GM23338 (cell line): ENCODE measurements around the gene FOXI1. TPM values are rescaled to one million over a fixed set of nuclear protein-coding genes. Genes with fewer than 3 reads are reported as not detected.

Source experiments
- ATAC-seq: fragments of 200-7000 bp; cut with Tn5 transposase; 3 replicates; pipeline ENCODE4 v1.9.1; 2020
- DNase-seq: peaks from one replicate; pipeline ENCODE4 v3.0.0-alpha.2; 2015; ENCODE audit warnings: low spot score
- H2AFZ ChIP-seq: fragments of 200-600 bp; sonication (generic); 2 replicates; pipeline ENCODE4 v1.8.0; 2016; ENCODE audit warnings: antibody characterized with exemption, mild to moderate bottlenecking, moderate library complexity
- H3F3A ChIP-seq: fragments of 200-600 bp; sonication (generic); replicated peaks from 2 replicates; pipeline ENCODE4 v1.8.0; 2017; ENCODE audit warnings: antibody characterized with exemption, mixed run types, low read depth
- H3K27ac ChIP-seq: fragments of 200-600 bp; sonication (generic); 2 replicates; pipeline ENCODE4 v1.6.1; 2016; ENCODE audit warnings: low read depth
- H3K27me3 ChIP-seq: fragments of 200-600 bp; sonication (generic); 2 replicates; pipeline ENCODE4 v1.8.0; 2016; ENCODE audit warnings: mild to moderate bottlenecking, mixed run types, moderate library complexity; ENCODE audit not compliant: insufficient read depth
- H3K36me3 ChIP-seq: fragments of 200-600 bp; sonication (generic); 2 replicates; pipeline ENCODE4 v1.8.0; 2016; ENCODE audit warnings: mild to moderate bottlenecking; ENCODE audit not compliant: insufficient read depth
- H3K4me1 ChIP-seq: fragments of 200-600 bp; sonication (generic); 2 replicates; pipeline ENCODE4 v1.8.0; 2016; ENCODE audit warnings: mild to moderate bottlenecking, moderate library complexity; ENCODE audit not compliant: insufficient read depth
- H3K4me2 ChIP-seq: fragments of 200-600 bp; sonication (generic); 2 replicates; pipeline ENCODE4 v1.7.1; 2017; ENCODE audit warnings: mixed run types
- H3K4me3 ChIP-seq: fragments of 200-600 bp; sonication (generic); 2 replicates; pipeline ENCODE4 v1.6.1; 2016; ENCODE audit warnings: mixed run types
- H3K79me2 ChIP-seq: fragments of 200-600 bp; sonication (generic); replicated peaks from 2 replicates; pipeline ENCODE4 v1.8.0; 2017; ENCODE audit warnings: mild to moderate bottlenecking; ENCODE audit not compliant: insufficient read depth
- H3K9me2 ChIP-seq: fragments of 200-600 bp; sonication (generic); 2 replicates; pipeline ENCODE4 v1.8.0; 2017; ENCODE audit not compliant: insufficient read depth
- H4K20me1 ChIP-seq: fragments of 200-600 bp; sonication (generic); replicated peaks from 2 replicates; pipeline ENCODE4 v1.8.0; 2017; ENCODE audit warnings: mild to moderate bottlenecking; ENCODE audit not compliant: insufficient read depth
- H3K27ac Mint-ChIP-seq: 2 replicates; pipeline ENCODE4 v1.8.0; 2020; ENCODE audit warnings: inconsistent platforms, mild to moderate bottlenecking, moderate library complexity, mixed read lengths
- H3K27me3 Mint-ChIP-seq: 3 replicates; pipeline ENCODE4 v1.8.0; 2022; ENCODE audit warnings: low read depth, mild to moderate bottlenecking, moderate library complexity, mixed read lengths, inconsistent platforms; ENCODE audit not compliant: insufficient read depth, poor library complexity
- H3K36me3 Mint-ChIP-seq: 3 replicates; pipeline ENCODE4 v1.8.0; 2021; ENCODE audit warnings: low read depth, mild to moderate bottlenecking, inconsistent platforms, moderate library complexity, mixed read lengths
- H3K4me1 Mint-ChIP-seq: 3 replicates; pipeline ENCODE4 v1.8.0; 2020; ENCODE audit warnings: mild to moderate bottlenecking, inconsistent platforms, mixed read lengths
- H3K4me3 Mint-ChIP-seq: 3 replicates; pipeline ENCODE4 v1.8.0; 2021; ENCODE audit warnings: moderate library complexity, mild to moderate bottlenecking, inconsistent platforms, mixed read lengths
- H3K9me3 Mint-ChIP-seq: 3 replicates; pipeline ENCODE4 v1.8.0; 2020; ENCODE audit warnings: moderate library complexity, mild to moderate bottlenecking, inconsistent platforms, mixed read lengths
- CREB1 ChIP-seq: fragments of 250-450 bp; sonication (Bioruptor Pico); IDR thresholded peaks from 2 replicates; pipeline ENCODE4 v1.5.0; 2020; ENCODE audit warnings: low read depth, mild to moderate bottlenecking, moderate library complexity
- CTCF ChIP-seq, 2 experiments: fragments of 200-600 bp in 1 of 2; sonication (generic) in 1 of 2; conservative IDR thresholded peaks; 2 replicates each; pipeline versions ENCODE4 v1.5.1 to v1.6.1; 2016 to 2017; ENCODE audit warnings: antibody characterized with exemption in 2 of 2, low read depth in 2 of 2, mild to moderate bottlenecking in 2 of 2, moderate library complexity in 1 of 2
- EZH2 ChIP-seq: fragments of 200-600 bp; sonication (generic); IDR thresholded peaks from one replicate; pipeline ENCODE4 v1.8.0; 2017; ENCODE audit warnings: antibody characterized with exemption, mild to moderate bottlenecking, low read depth; ENCODE audit not compliant: unreplicated experiment
- EZH2phosphoT487 ChIP-seq: fragments of 200-600 bp; sonication (generic); IDR thresholded peaks from one replicate; pipeline ENCODE4 v1.8.1; 2018; ENCODE audit warnings: antibody characterized with exemption; ENCODE audit not compliant: unreplicated experiment
- POLR2AphosphoS5 ChIP-seq: IDR thresholded peaks from 2 replicates; pipeline ENCODE4 v1.6.1; 2016; ENCODE audit warnings: antibody characterized with exemption, low read depth
- REST ChIP-seq: IDR thresholded peaks from one replicate; pipeline ENCODE4 v1.6.1; 2018; ENCODE audit warnings: antibody characterized with exemption; ENCODE audit not compliant: unreplicated experiment
- STAT1 ChIP-seq: IDR thresholded peaks from one replicate; pipeline ENCODE4 v1.6.1; 2016; ENCODE audit warnings: antibody characterized with exemption; ENCODE audit not compliant: unreplicated experiment
- ZNF331 ChIP-seq: fragments of 250-450 bp; sonication (Bioruptor Pico); IDR thresholded peaks from 2 replicates; pipeline ENCODE4 v1.5.0; 2020; ENCODE audit warnings: low read depth, mild to moderate bottlenecking, moderate library complexity
- ZNF462 ChIP-seq: fragments of 250-450 bp; sonication (Bioruptor Pico); IDR thresholded peaks from 2 replicates; pipeline ENCODE4 v1.5.0; 2020; ENCODE audit warnings: mild to moderate bottlenecking, moderate library complexity
- polyA plus RNA-seq: library from polyadenylated mRNA; unstranded; fragments of >200 nt; fragmentation: Nextera tagmentation; extraction: Ambion mirVana; gene quantifications from 2 replicates; pipeline ENCODE4 v1.2.1, GENCODE V29; 2016
- total RNA-seq: library from RNA; depleted of rRNA; stranded (reverse); fragments of >200 nt; shearing (Covaris generic); gene quantifications from 2 replicates; pipeline ENCODE4 v1.2.3, GENCODE V29; 2014

Gene FOXI1
- total and polyA plus RNA-seq, 2 experiments from 2014 or later: not detected

GRCh38 chr5:170111088-170111785 lies 5.5 kb downstream of the FOXI1 start (continued):
- no peak for TF ChIP-seq ZNF462 (CRISPR knock-in tag)
- no peak for TF ChIP-seq ZNF331 (CRISPR knock-in tag)
- TF ChIP-seq EZH2: no peak
- no peak for TF ChIP-seq POLR2AphosphoS5

GRCh38 chr5:170112876-170113521 lies 7.3 kb downstream of the FOXI1 start:
- Mint-ChIP-seq H3K4me1 (peaks cover 20% of the 10 kb centered on the region), H3K9me3 (peaks cover 21% of the 10 kb centered on the region), H3K27ac (no peak overlapping the region), H3K36me3 (peaks cover 13% of the 10 kb centered on the region), H3K27me3 (peaks cover 10% of the 10 kb centered on the region), H3K4me3 (no peak overlapping the region)
- no peaks in the 10 kb centered on the region for H3K36me3 ChIP-seq
- no peak overlapping the region for H3K27ac ChIP-seq
- H3K4me3 ChIP-seq: no peak overlapping the region
- H3F3A ChIP-seq: no peaks in the 10 kb centered on the region
- H3K79me2 ChIP-seq: no peaks in the 10 kb centered on the region
- H3K27me3 ChIP-seq: no peaks in the 10 kb centered on the region
- H4K20me1 ChIP-seq: no peaks in the 10 kb centered on the region
- DNase-seq: peak; percentile 40
- peaks cover 12% of the 10 kb centered on the region for H3K4me1 ChIP-seq
- H2AFZ ChIP-seq: peak overlapping the region; percentile 80
- peak; percentile 92 for ATAC-seq
- H3K9me2 ChIP-seq: peaks cover 11% of the 10 kb centered on the region; the same call in 1 of the 2 replicates
- 0 out of 2 replicates have a peak overlapping the region, but pooled peaks have one; percentile 38 for H3K4me2 ChIP-seq
- no peak for TF ChIP-seq STAT1
- no peak for TF ChIP-seq REST
- no peak for TF ChIP-seq EZH2phosphoT487
- TF ChIP-seq CREB1 (CRISPR knock-in tag): no peak
- TF ChIP-seq CTCF (conservative IDR thresholded peaks at IDR 0.05; ENCODE audit: low read depth in 2 of 2): no peak
- TF ChIP-seq EZH2: no peak
